GM03348 (cell line): ENCODE results near the gene PIP5K1A.

Experiments
- DNase-seq: peaks from one replicate; pipeline ENCODE4 v3.0.0; 2012; ENCODE audit warnings: low spot score

The PIP5K1A gene

GRCh38 chr1:151289080-151289935 is 91.0 kb downstream of the PIP5K1A start:
- no peak for DNase-seq

DNA sequence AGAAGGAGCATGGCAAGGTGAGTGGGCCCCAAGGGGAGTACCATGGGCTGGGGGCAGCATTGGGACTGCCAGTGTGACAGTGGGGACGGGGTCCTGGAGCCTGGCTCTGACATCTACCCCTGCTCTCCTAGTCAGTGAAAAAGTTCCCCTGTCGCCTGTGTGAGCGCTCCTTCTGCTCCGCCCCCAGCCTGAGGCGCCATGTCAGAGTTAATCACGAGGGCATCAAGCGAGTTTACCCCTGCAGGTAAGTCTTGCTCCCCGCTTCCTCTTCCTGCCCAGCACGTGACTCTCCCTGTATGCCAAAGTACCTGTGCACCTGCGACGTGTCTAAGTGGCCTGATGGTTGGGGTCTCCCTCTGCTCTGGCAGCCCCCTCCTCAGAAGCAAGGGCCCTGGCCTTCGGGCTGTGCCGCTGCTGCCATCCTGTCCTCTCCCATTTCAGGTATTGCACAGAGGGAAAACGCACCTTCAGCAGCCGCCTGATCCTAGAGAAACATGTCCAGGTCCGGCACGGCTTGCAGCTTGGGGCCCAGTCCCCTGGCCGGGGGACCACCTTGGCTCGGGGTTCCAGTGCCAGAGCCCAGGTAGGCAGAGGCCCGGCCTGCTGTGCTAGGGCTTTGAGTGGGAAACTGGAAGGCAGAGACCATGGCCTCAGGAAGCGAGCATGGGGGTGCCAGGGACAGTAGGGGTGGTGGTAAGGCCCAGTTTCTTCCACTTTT is 91.8 kb downstream of the PIP5K1A start:
- DNase-seq = no peak

DNA sequence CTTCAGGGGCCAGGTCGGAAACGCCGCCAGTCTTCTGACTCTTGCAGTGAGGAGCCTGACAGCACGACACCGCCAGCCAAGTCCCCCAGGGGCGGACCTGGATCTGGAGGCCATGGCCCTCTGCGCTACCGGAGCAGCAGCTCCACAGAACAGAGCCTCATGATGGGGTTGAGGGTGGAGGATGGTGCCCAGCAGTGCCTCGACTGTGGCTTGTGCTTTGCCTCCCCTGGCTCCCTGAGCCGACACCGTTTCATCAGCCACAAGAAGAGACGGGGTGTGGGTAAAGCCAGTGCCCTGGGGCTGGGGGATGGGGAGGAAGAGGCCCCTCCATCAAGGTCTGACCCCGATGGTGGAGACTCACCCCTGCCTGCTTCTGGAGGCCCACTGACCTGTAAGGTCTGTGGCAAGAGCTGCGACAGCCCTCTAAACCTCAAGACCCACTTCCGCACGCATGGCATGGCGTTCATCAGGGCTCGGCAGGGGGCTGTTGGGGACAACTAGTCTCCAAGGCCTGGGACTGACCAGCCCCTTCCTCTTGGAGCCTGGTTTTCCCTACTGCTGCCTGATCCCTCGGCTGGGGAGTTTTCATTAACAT is 92.5 kb downstream of the PIP5K1A start:
- DNase-seq = no peak

GRCh38 chr1:151292207-151293030 is 94.1 kb downstream of the PIP5K1A start:
- no peak for DNase-seq

DNA sequence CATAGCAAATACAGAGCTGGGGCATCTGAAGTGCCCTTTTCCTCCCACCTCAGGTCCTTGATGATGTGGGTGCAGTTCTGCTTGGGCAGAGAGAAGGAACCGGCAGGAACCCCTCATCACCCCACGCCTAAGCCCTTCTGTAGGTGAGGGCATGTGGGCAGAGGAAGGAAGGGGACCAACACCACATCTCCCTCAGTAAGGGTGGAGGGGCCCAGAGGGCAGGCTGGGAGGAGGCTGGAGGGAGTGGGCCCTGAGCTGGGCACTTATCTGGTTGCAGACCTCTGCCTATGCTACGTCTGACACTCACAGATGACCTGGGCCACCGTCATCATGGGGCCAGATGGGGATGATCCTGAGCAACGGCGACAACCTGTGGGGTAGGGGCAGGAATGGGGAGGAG is 94.7 kb downstream of the PIP5K1A start:
- DNase-seq = no peak

GRCh38 chr1:151294742-151295462 is 96.5 kb downstream of the PIP5K1A start:
- DNase-seq = no peak
